ENCODE measurements around the gene GPSM1. TPM values are rescaled to one million over a fixed set of nuclear protein-coding genes. Genes with fewer than 3 reads are reported as not detected.

Gene GPSM1
- total and polyA plus RNA-seq, 9 of the 15 experiments (the other 6 are each of a cell fraction or from before 2014, with no cell fraction given): 0.04 to 14.2 (median 3.1) TPM

DNA sequence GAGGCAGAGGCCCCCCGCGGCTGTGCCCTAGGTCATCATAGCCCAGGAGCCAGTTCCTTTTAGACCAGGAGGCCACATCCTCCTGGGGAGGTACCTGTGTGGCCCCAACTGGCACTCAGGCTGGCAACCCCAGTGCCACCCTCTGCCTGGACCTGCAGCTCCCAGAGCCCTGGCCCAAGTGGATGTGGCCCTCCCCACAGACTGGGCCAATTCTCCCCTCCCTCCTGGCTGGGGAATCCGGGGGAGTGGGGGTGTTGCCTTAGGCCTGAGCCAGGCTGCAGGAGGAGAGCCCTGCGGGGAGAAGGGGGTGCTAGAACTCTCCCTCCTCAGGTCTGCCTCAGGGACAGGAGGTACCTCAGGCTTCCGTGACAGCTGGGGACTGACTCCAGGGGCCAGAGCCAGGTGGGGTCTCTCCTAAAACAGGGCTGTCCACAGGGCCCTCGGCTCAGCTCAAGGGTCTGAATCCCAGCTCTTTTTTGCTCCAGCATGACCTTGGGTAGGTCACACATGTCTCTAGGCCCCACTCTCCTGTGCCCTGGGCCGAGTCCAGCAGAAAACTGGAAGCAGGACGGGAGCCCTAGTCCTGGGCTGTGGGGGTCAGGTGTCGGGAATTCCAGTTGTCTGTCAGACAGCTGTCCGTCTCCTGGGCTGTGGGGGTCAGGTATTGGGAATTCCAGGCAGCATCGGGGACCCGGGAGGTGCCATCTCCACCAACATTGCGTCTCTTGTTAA lies 26.6 kb downstream of the GPSM1 start (continued):
- peak; percentile 57; the same call in 1 of the 2 replicates for TF ChIP-seq POLR2G (IDR thresholded peaks at IDR 0.05; ENCODE audit: low read depth, low read length)

GRCh38 chr9:136354592-136355085 lies 27.3 kb downstream of the GPSM1 start:
- in situ Hi-C loops (cut with MboI) (no loop called here), intact Hi-C loops (cut with micrococcal nuclease) (no loop called here)
- H3K9ac ChIP-seq (ENCODE audit: insufficient read depth in 1 of 2, low read depth in 2 of 2, low read length in 2 of 2): peak overlapping the region in 1 of 2 experiments; percentile 56; a peak in 2 of 4 replicates
- ChIA-PET CTCF (ENCODE audit: low intra/inter-chr PET ratio) (interaction anchor here (1.1 kb wide), 1 partner anchor 9 kb away, joined by 3 read pairs; no protein-coding TSS in a partner anchor), POLR2A (interaction anchor here (0.6 to 1.9 kb wide), 3 partner anchors 9 to 373 kb away, joined by 3 to 9 read pairs (median 3); partner anchors contain the start of gene DNLZ)
- TF ChIP-seq FOXJ2 (tag; IDR thresholded peaks at IDR 0.05): no peak
- TF ChIP-seq, protein P1, sequence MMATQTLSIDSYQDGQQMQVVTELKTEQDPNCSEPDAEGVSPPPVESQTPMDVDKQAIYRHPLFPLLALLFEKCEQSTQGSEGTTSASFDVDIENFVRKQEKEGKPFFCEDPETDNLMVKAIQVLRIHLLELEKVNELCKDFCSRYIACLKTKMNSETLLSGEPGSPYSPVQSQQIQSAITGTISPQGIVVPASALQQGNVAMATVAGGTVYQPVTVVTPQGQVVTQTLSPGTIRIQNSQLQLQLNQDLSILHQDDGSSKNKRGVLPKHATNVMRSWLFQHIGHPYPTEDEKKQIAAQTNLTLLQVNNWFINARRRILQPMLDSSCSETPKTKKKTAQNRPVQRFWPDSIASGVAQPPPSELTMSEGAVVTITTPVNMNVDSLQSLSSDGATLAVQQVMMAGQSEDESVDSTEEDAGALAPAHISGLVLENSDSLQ (IDR thresholded peaks at IDR 0.05): peak; percentile 67
- peak; percentile 6 for ATAC-seq
- WGBS (ENCODE audit: insufficient coverage, low coverage, missing lambda C conversion rate): 25% methylated on average over 7 of the region's 17 CpGs
- H3K4me3 ChIP-seq: no peak overlapping the region
- no peak overlapping the region for H2AFZ ChIP-seq (ENCODE audit: low read depth, low read length)
- H3K4me2 ChIP-seq (ENCODE audit: insufficient read depth, low read length): no peak overlapping the region
- no peaks in the 10 kb centered on the region for H3K79me2 ChIP-seq (ENCODE audit: control insufficient read depth, insufficient read depth, low read length)
- no peak overlapping the region for H3K27ac ChIP-seq (ENCODE audit: extremely low read depth, low read depth, low read length)
- peak in 3 of 4 experiments; percentile 31 to 61 (median 51) for DNase-seq (ENCODE audit: extremely low read depth in 1 of 4, low spot score in 3 of 4)
- H3K9me3 ChIP-seq (replicated peaks; ENCODE audit: control insufficient read depth, insufficient read depth, low read depth, low read length): no peaks in the 10 kb centered on the region
- no peaks in the 10 kb centered on the region for H3K27me3 ChIP-seq (ENCODE audit: control insufficient read depth in 2 of 2, insufficient read depth in 2 of 2, low read length in 2 of 2)
- H4K20me1 ChIP-seq (replicated peaks; ENCODE audit: control insufficient read depth, insufficient read depth, low read length): no peaks in the 10 kb centered on the region; the same call in 1 of the 2 replicates
- no peaks in the 10 kb centered on the region for H3K36me3 ChIP-seq (ENCODE audit: control insufficient read depth, insufficient read depth, low read length)
- no peak for FAIRE-seq
- BruUV-seq (replicated peaks): no TSS peak
- no peaks in the 10 kb centered on the region for H3K9me1 ChIP-seq (ENCODE audit: control insufficient read depth, insufficient read depth, low read length)
- H3K4me1 ChIP-seq (replicated peaks in 1 of 2; ENCODE audit: control insufficient read depth in 2 of 2, insufficient read depth in 2 of 2, low read length in 2 of 2): peaks cover 0 to 90% of the 10 kb centered on the region in 2 experiments; a peak in 4 of 5 replicates

Measured in K562 (cell line).